ENCODE measurements around the gene RND1. TPM values are rescaled to one million over a fixed set of nuclear protein-coding genes. Genes with fewer than 3 reads are reported as not detected.
"Not testable (repeated sequence)": the region's sequence is repeated elsewhere in the genome, so short reads cannot be mapped to it uniquely, and the experiment has no call there.

The RND1 gene
- 3.5 and 4.7 TPM in 2 replicates for total RNA-seq

DNA sequence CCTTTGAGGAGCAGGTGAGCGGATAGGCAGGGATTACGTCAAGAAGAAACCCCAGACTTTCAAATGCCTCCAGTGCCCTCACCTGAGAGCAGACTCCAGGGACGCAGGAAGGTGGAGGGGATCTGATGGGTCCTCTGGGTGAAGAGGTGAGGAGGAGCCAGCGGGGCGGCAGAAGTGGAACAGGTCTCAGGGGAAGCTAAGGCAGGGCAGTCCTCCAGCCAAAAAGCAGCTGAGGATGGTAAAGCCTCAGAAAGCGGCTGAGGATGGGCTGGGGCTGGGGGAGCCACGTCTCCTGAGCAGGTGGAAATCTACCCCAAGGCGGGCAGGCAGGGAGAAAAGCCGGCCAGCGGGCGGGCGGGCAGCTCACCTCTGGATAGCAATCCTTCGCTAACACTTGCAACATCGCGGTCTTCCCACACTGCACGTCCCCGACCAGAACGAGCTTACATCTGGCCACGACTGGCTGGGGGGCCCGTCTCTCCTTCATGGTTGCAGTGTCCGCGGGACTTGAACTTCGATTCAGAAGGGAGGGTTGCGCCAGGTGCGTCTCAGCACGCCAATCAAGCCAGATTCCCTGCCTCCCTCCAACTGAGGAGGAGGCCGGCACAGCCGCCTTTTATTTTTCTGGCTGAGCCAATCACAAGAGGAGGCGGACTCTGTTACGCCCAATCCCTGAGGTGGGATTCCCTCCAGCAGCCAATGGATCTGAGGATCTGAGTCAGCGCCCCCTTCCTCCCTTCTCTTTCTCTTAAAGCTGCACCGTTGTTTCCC, at the start of gene RND1:
Gene RND1, minus strand, starts transcription at position 590 of the 771 bp plus-strand sequence. Its CDS starts 103 bp downstream, at position 487.
- Mint-ChIP-seq H3K27me3 (ENCODE audit: low read depth) (peaks cover 27% of the 10 kb centered on the region), H3K36me3 (ENCODE audit: low read depth) (peaks cover 6% of the 10 kb centered on the region), H3K4me1 (ENCODE audit: low read depth) (peaks cover 20% of the 10 kb centered on the region), H3K27ac (peak within 1 kb of the TSS; percentile 82), H3K4me3 (ENCODE audit: low read depth) (peak within 1 kb of the TSS; percentile 88), H3K9me3 (no peaks in the 10 kb centered on the region)
- DNase-seq (ENCODE audit: low spot score): peak; percentile 82
- intact Hi-C loops (cut with micrococcal nuclease): loop anchor here (1.0 kb wide), 1 partner anchor 12 kb away; no protein-coding TSS in a partner anchor

GRCh38 chr12:48910196-48910595, 44.5 kb upstream of the RND1 start:
- Mint-ChIP-seq H3K36me3 (ENCODE audit: low read depth) (no peaks in the 10 kb centered on the region), H3K27me3 (ENCODE audit: low read depth) (no peaks in the 10 kb centered on the region), H3K27ac (no peak overlapping the region), H3K4me3 (ENCODE audit: low read depth) (no peak overlapping the region), H3K4me1 (ENCODE audit: low read depth) (no peaks in the 10 kb centered on the region), H3K9me3 (no peaks in the 10 kb centered on the region)
- intact Hi-C loops (cut with micrococcal nuclease): no loop called here
- no peak for DNase-seq (ENCODE audit: low spot score)

DNA sequence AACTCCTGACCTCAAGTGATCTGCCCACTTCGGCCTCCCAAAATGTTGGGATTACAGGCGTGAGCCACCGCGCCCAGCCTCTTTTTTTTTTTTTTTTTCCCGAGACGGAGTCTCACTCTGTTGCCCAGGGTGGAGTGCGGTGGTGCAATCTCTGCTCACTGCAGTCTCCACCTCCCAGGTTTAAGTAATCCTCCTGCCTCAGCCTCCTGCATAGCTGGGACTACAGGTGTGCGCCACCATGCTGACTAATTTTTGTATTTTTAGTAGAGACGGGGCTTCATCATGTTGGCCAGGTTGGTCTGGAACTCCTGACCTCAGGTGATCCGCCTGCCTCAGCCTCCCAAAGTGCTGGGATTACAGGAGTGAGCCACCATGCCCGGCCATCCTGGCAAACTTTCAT, 44.0 kb upstream of the RND1 start:
- H3K9me3 Mint-ChIP-seq; H3K4me1 Mint-ChIP-seq (ENCODE audit: low read depth); H3K36me3 Mint-ChIP-seq (ENCODE audit: low read depth); DNase-seq (ENCODE audit: low spot score); H3K27ac Mint-ChIP-seq; intact Hi-C loops (cut with micrococcal nuclease); H3K27me3 Mint-ChIP-seq (ENCODE audit: low read depth); H3K4me3 Mint-ChIP-seq (ENCODE audit: low read depth): not testable (repeated sequence)

DNA sequence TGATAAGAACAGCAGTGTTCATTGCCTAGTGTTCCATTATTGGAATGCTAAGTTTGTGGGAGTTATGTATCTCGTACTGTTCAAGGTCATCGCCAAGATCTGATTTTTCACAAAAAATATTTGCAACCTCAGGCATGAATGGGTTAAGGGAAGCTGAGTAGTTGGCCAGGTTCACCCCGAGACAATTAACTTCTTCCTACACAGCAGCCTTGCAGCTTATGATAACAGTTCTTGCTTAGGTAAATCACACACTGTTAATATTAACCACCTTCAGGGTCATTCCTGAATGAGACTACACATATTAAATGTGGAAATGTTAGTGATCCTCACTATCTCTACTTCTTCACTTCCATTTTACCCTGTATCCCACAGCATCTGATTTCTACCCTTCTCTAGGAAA, 41.6 kb upstream of the RND1 start:
- peaks cover 9% of the 10 kb centered on the region for H3K4me1 Mint-ChIP-seq (ENCODE audit: low read depth)
- DNase-seq (ENCODE audit: low spot score): no peak
- intact Hi-C loops (cut with micrococcal nuclease): no loop called here
- H3K27ac Mint-ChIP-seq: no peak overlapping the region
- H3K36me3 Mint-ChIP-seq (ENCODE audit: low read depth): no peaks in the 10 kb centered on the region
- H3K27me3 Mint-ChIP-seq (ENCODE audit: low read depth): no peaks in the 10 kb centered on the region
- no peak overlapping the region for H3K4me3 Mint-ChIP-seq (ENCODE audit: low read depth)
- H3K9me3 Mint-ChIP-seq: no peaks in the 10 kb centered on the region

DNA sequence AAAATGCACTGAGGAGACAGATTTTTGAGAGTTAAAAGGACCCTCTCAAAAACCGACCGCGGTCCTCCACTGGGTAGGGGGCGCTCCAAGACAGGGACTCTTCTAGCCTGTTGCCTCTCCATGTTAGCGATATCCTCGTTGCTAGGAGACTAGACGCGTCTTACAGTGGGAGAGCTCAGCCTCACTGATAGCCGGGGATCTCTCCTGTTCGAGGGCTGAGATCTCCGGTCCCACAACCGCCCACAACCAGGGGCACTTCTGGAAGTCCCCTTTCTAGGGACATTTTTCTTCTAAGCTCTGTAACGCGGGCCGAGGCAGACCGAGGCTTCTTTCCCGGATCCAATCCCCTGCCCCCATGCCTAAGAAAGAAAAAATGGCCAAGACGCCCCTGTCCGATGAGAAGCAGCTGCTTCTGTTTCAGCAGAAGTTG, 38.3 kb upstream of the RND1 start:
- DNase-seq (ENCODE audit: low spot score): peak; percentile 69
- peaks cover 9% of the 10 kb centered on the region for H3K4me1 Mint-ChIP-seq (ENCODE audit: low read depth)
- H3K36me3 Mint-ChIP-seq (ENCODE audit: low read depth): no peaks in the 10 kb centered on the region
- intact Hi-C loops (cut with micrococcal nuclease): loop anchor here (2.0 to 5.0 kb wide), 3 partner anchors 21 to 68 kb away; partner anchors contain the start of genes FKBP11 and WNT10B
- peak overlapping the region; percentile 62 for H3K4me3 Mint-ChIP-seq (ENCODE audit: low read depth)
- no peak overlapping the region for H3K27ac Mint-ChIP-seq
- H3K27me3 Mint-ChIP-seq (ENCODE audit: low read depth): no peaks in the 10 kb centered on the region
- no peaks in the 10 kb centered on the region for H3K9me3 Mint-ChIP-seq

GRCh38 chr12:48903363-48903981, 37.8 kb upstream of the RND1 start:
- peaks cover 2% of the 10 kb centered on the region for H3K27me3 Mint-ChIP-seq (ENCODE audit: low read depth)
- intact Hi-C loops (cut with micrococcal nuclease): loop anchor here (5.0 kb wide), 2 partner anchors 34 to 69 kb away; partner anchors contain the start of gene WNT10B
- H3K4me3 Mint-ChIP-seq (ENCODE audit: low read depth): peak overlapping the region; percentile 73
- DNase-seq (ENCODE audit: low spot score): no peak
- H3K9me3 Mint-ChIP-seq: no peaks in the 10 kb centered on the region
- no peaks in the 10 kb centered on the region for H3K36me3 Mint-ChIP-seq (ENCODE audit: low read depth)
- H3K4me1 Mint-ChIP-seq (ENCODE audit: low read depth): peaks cover 9% of the 10 kb centered on the region
- no peak overlapping the region for H3K27ac Mint-ChIP-seq

DNA sequence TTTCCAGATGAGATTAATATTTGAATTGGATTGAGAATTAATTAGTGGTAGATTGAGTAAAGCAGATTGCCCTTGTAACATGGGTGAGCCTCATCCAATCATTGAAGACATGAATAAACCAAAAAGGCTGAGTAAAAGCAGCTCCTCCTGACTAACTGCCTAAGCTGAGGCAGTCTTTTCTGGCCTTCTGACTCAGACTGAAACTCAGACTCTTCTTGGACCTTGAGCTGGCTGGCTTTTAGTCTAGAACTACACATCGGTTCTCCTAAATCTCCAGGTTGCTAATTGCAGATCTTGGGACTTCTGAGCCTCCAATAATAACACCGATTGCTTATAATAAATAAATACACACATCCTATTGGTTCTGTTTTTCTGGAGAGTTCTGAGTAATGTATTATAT, 35.6 kb upstream of the RND1 start:
- intact Hi-C loops (cut with micrococcal nuclease): loop anchor here (5.0 kb wide), 2 partner anchors 36 to 71 kb away; partner anchors contain the start of gene WNT10B
- DNase-seq (ENCODE audit: low spot score): no peak
- Mint-ChIP-seq H3K27ac (no peak overlapping the region), H3K36me3 (ENCODE audit: low read depth) (no peaks in the 10 kb centered on the region), H3K4me3 (ENCODE audit: low read depth) (no peak overlapping the region), H3K9me3 (no peaks in the 10 kb centered on the region), H3K4me1 (ENCODE audit: low read depth) (peaks cover 9% of the 10 kb centered on the region), H3K27me3 (ENCODE audit: low read depth) (peaks cover 6% of the 10 kb centered on the region)

DNA sequence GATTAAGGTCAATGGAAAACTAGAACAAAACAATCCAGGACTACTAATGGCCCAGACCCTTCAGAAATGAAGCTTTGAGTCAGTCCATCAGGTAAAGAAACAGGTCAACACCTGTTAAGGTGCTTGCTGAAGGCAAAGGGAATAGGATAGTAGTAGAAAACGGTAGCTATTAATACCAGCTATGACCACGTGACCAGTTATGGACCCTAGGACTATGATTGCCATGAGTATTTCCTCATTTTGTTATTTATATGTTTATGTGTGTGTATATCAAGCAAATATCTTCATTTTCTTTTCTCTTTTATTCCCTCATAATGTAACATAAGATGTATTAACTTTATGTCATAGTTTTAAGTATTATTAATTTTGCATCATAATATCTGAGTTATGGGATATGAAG, 34.0 kb upstream of the RND1 start:
- Mint-ChIP-seq H3K27me3 (ENCODE audit: low read depth) (peaks cover 8% of the 10 kb centered on the region), H3K4me1 (ENCODE audit: low read depth) (peaks cover 9% of the 10 kb centered on the region), H3K4me3 (ENCODE audit: low read depth) (no peak overlapping the region), H3K27ac (no peak overlapping the region), H3K9me3 (no peaks in the 10 kb centered on the region), H3K36me3 (ENCODE audit: low read depth) (no peaks in the 10 kb centered on the region)
- intact Hi-C loops (cut with micrococcal nuclease): loop anchor here (5.0 kb wide), 2 partner anchors 38 to 73 kb away; partner anchors contain the start of gene WNT10B
- no peak for DNase-seq (ENCODE audit: low spot score)

GRCh38 chr12:48894271-48894670, 28.6 kb upstream of the RND1 start:
- H3K4me1 Mint-ChIP-seq (ENCODE audit: low read depth): peaks cover 7% of the 10 kb centered on the region
- H3K9me3 Mint-ChIP-seq: no peaks in the 10 kb centered on the region
- no peak overlapping the region for H3K27ac Mint-ChIP-seq
- H3K27me3 Mint-ChIP-seq (ENCODE audit: low read depth): peaks cover 25% of the 10 kb centered on the region
- intact Hi-C loops (cut with micrococcal nuclease): loop anchor here (5.0 kb wide), 1 partner anchor 103 kb away; the partner anchor contains the start of gene DDN
- H3K36me3 Mint-ChIP-seq (ENCODE audit: low read depth): no peaks in the 10 kb centered on the region
- no peak overlapping the region for H3K4me3 Mint-ChIP-seq (ENCODE audit: low read depth)
- no peak for DNase-seq (ENCODE audit: low spot score)

DNA sequence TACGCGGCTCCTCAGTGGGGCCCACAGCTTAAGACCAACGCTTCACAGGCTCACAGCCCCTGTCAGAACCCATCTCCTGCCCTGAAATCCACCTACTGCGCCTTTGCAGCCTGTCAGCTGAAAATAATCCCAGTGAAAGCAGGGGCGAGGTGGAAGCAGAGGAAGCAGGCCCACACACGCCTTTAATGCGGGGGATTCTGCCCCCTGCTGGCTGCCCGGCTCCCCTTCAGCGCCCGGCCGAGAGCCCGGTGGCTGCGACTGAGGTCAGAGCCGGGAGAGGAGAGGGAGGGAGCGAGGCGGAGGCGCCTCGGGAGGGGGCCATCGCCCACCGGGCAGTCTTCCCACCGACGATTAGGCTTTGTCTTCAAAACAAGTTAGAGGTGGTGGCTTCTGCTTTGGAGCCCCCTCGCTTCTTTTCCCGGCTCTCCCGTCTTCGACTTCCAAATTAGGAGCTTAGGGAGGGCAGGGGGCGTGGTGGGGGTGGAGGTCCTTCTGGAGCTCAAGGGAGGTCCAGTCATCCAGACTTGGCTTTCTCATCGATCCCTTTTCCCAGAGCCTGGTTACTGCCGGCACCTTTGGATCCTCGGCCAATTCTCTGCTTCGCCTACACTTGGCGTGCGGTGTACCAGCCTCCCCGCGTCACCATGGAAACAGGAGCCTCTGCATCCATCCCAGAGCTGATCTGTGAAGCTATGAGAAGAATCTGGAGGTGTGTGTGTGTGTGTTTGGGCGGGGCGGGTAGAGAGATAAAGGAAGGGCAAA, 25.2 kb upstream of the RND1 start:
- Mint-ChIP-seq H3K27ac (no peak overlapping the region), H3K36me3 (ENCODE audit: low read depth) (no peaks in the 10 kb centered on the region), H3K27me3 (ENCODE audit: low read depth) (peaks cover 19% of the 10 kb centered on the region), H3K4me3 (ENCODE audit: low read depth) (no peak overlapping the region), H3K9me3 (no peaks in the 10 kb centered on the region), H3K4me1 (ENCODE audit: low read depth) (peaks cover 7% of the 10 kb centered on the region)
- intact Hi-C loops (cut with micrococcal nuclease): loop anchor here (1.0 to 5.0 kb wide), 2 partner anchors 38 to 106 kb away; partner anchors contain the start of gene DDN
- DNase-seq (ENCODE audit: low spot score): peak; percentile 67

DNA sequence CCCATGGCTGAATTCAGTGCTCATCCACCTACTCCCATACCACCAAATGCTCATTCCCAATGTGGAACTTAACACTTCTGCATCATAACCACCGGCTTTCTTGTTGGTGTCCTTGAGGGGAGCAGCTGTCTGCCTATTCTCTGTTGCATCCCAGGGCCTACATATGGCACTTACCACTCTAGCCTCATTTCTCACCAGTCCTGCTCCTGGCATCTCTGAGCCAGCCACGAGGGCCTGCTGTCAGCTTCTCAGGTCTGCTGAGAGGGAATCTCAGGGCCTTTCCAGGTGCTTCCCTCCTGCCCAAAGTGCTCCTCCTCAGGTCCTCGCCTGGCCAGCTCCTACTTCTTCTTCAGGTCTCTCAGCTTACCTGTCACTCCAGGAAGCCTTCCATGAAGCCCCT, 24.0 kb upstream of the RND1 start:
- intact Hi-C loops (cut with micrococcal nuclease): loop anchor here (1.0 to 5.0 kb wide), 2 partner anchors 36 to 108 kb away; partner anchors contain the start of gene DDN
- no peak for DNase-seq (ENCODE audit: low spot score)
- Mint-ChIP-seq H3K4me3 (ENCODE audit: low read depth) (no peak overlapping the region), H3K27ac (no peak overlapping the region), H3K27me3 (ENCODE audit: low read depth) (peaks cover 21% of the 10 kb centered on the region), H3K36me3 (ENCODE audit: low read depth) (no peaks in the 10 kb centered on the region), H3K4me1 (ENCODE audit: low read depth) (peaks cover 7% of the 10 kb centered on the region), H3K9me3 (no peaks in the 10 kb centered on the region)

DNA sequence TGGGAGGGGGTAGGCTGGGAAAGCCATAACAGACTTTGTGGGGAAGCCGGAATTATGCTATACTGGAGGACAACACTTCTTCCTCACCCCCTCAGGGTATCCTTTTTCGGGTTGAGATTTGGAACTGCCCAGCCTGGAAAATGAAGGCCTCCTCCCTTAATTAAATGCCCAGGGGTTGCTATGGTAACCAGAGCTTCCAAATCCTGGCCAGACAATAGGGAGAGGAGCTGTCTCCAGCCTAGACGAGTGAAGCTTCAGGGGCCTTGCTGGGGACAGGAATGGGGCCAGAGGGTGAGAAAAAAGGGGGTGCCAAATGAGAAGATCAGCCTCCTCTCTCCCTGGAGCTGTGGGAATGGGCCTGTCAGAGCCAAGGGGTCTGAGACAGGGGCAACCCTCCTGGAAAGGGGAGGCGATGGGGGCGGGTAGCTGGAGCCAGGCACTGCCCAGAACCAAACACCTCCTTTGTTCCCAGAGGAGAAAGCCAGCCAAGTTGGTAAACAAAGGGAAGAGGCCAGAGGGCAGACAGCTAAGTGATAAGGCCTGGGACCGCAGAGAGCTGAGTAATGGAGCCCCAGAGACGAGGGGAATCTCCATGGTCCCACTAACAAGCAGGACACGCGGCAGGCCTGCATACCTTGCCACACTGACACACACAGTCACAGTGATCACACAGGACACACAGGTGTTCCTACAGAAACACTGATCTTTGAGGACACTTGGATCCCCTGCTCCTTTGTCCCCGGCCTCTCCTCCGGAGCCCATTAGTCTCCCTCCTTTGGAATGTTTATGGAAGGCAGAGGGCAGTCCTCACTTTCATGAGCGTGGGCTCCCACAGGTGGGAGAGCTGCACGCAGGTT, 17.9 kb upstream of the RND1 start:
- no peak for DNase-seq (ENCODE audit: low spot score)
- no peaks in the 10 kb centered on the region for H3K9me3 Mint-ChIP-seq
- no peak overlapping the region for H3K4me3 Mint-ChIP-seq (ENCODE audit: low read depth)
- peaks cover 42% of the 10 kb centered on the region for H3K27me3 Mint-ChIP-seq (ENCODE audit: low read depth)
- intact Hi-C loops (cut with micrococcal nuclease): no loop called here
- H3K36me3 Mint-ChIP-seq (ENCODE audit: low read depth): no peaks in the 10 kb centered on the region
- H3K27ac Mint-ChIP-seq: no peak overlapping the region
- peaks cover 4% of the 10 kb centered on the region for H3K4me1 Mint-ChIP-seq (ENCODE audit: low read depth)

Measured in activated T-helper 2 cell treated with anti-CD3 and anti-CD28 coated beads, Interferon-gamma antibody, Interleukin-2, Interleukin-4, amounts not matched to agents 10 μg/mL and 5 μg/mL and 100 μg/mL, durations not matched to agents 14 hours and 24 hours and 36 hours (primary cell).